CD4-positive, alpha-beta memory T cell (primary cell): ENCODE results near the gene PITX1. TPM values are rescaled to one million over a fixed set of nuclear protein-coding genes. Genes with fewer than 3 reads are reported as not detected.

Experiments
- CTCF ChIA-PET: fragments of 350-600 bp; sonication (Branson Sonifier 250); formaldehyde crosslinking; loops from one replicate; lab custom pipeline; 2021; ENCODE audit warnings: inconsistent platforms; ENCODE audit not compliant: partially characterized antibody; lab: Charles Lee
- POLR2A ChIA-PET: fragments of 350-600 bp; sonication (Branson Sonifier 250); formaldehyde crosslinking; loops from one replicate; lab custom pipeline; 2021; ENCODE audit not compliant: partially characterized antibody; lab: Charles Lee
- DNase-seq, 5 donors: peaks; one replicate each; pipeline versions ENCODE4 v3.0.0 to v3.0.0-alpha.2; 2020 to 2022; ENCODE audit warnings: mixed read lengths in 1 of 5
- H3K27ac ChIP-seq: one replicate; pipeline ENCODE4 v1.7.0; 2013; ENCODE audit warnings: low read depth, low read length
- H3K27me3 ChIP-seq: 2 replicates; pipeline ENCODE4 v1.7.0; 2013; ENCODE audit warnings: mild to moderate bottlenecking, low read length, moderate library complexity; ENCODE audit not compliant: insufficient read depth
- H3K36me3 ChIP-seq: 2 replicates; pipeline ENCODE4 v1.7.0; 2013; ENCODE audit warnings: mild to moderate bottlenecking, low read length, moderate library complexity; ENCODE audit not compliant: insufficient read depth
- H3K4me1 ChIP-seq: 2 replicates; pipeline ENCODE4 v1.7.0; 2013; ENCODE audit warnings: mild to moderate bottlenecking, low read length, moderate library complexity; ENCODE audit not compliant: insufficient read depth
- H3K4me3 ChIP-seq, 2 donors: one replicate each; pipeline ENCODE4 v1.7.0; 2013; ENCODE audit warnings: low read length in 2 of 2, mild to moderate bottlenecking in 1 of 2
- H3K9me3 ChIP-seq, 2 donors: one replicate each; pipeline ENCODE4 v1.7.0; 2013; ENCODE audit warnings: low read length in 2 of 2, control low read depth in 1 of 2; ENCODE audit not compliant: control insufficient read depth in 1 of 2
- H3K27ac Mint-ChIP-seq, 7 donors: one replicate each; pipeline ENCODE4 v1.8.0; 2020 to 2021; ENCODE audit warnings: mixed read lengths in 7 of 7, mild to moderate bottlenecking in 6 of 7, inconsistent platforms in 3 of 7, moderate library complexity in 3 of 7
- H3K27me3 Mint-ChIP-seq, 2 donors: one replicate each; pipeline ENCODE4 v1.8.0; 2020 to 2021; ENCODE audit warnings: mixed read lengths in 2 of 2
- H3K36me3 Mint-ChIP-seq, 2 donors: one replicate each; pipeline ENCODE4 v1.8.0; 2020 to 2021; ENCODE audit warnings: mixed read lengths in 2 of 2, inconsistent platforms in 1 of 2, mild to moderate bottlenecking in 1 of 2
- H3K4me1 Mint-ChIP-seq, 4 donors: one replicate each; pipeline ENCODE4 v1.8.0; 2020 to 2021; ENCODE audit warnings: mixed read lengths in 4 of 4, mild to moderate bottlenecking in 1 of 4
- H3K4me3 Mint-ChIP-seq, 8 donors: one replicate each; pipeline ENCODE4 v1.8.0; 2020 to 2021; ENCODE audit warnings: mixed read lengths in 8 of 8, mild to moderate bottlenecking in 7 of 8, moderate library complexity in 6 of 8, inconsistent platforms in 3 of 8
- H3K9me3 Mint-ChIP-seq, 8 donors: one replicate each; pipeline ENCODE4 v1.8.0; 2020 to 2021; ENCODE audit warnings: mixed read lengths in 8 of 8, mild to moderate bottlenecking in 5 of 8, inconsistent platforms in 3 of 8, moderate library complexity in 1 of 8
- intact Hi-C: fragments of 100-400 bp; cut with micrococcal nuclease; formaldehyde crosslinking; loops from one replicate; pipeline ENCODE4 v1.15.1; 2023
- polyA plus RNA-seq, 2 donors: library from polyadenylated mRNA; unstranded; fragments of 300-500 nt; fragmentation: Illumina TruSeq; gene quantifications; one replicate each; pipeline ENCODE4 v1.2.3, GENCODE V29; 2021
- total RNA-seq, 2 experiments: library from RNA; stranded (reverse); gene quantifications; one replicate each; pipeline ENCODE4 v1.2.3, GENCODE V29; 2021

Gene PITX1
- total and polyA plus RNA-seq, 4 experiments from 2014 or later = not detected

- Histone ChIP-seq H3K4me1 (no peaks in the 10 kb centered on the region), H3K9me3 (no peaks in the 10 kb centered on the region), H3K4me3 (no peak overlapping the region), H3K36me3 (no peaks in the 10 kb centered on the region), H3K27ac (no peak overlapping the region), H3K27me3 (no peaks in the 10 kb centered on the region)
- Mint-ChIP-seq H3K4me1 (no peaks in the 10 kb centered on the region), H3K27me3 (peaks cover 12 to 22% of the 10 kb centered on the region in 2 donors), H3K9me3 (no peaks in the 10 kb centered on the region), H3K36me3 (no peaks in the 10 kb centered on the region), H3K4me3 (no peak overlapping the region), H3K27ac (no peak overlapping the region)
- ChIA-PET CTCF (no interaction called here), POLR2A (no interaction called here)
- intact Hi-C loops = no loop called here
- no peak for DNase-seq
These were observed 26.0 kb upstream of the PITX1 start for GRCh38 chr5:135060021-135060420.

GRCh38 chr5:135059000-135059923 is 25.2 kb upstream of the PITX1 start:
- H3K36me3 ChIP-seq = no peaks in the 10 kb centered on the region
- peaks cover 12 to 23% of the 10 kb centered on the region in 2 donors for H3K27me3 Mint-ChIP-seq
- intact Hi-C loops = no loop called here
- H3K4me1 Mint-ChIP-seq = no peaks in the 10 kb centered on the region
- H3K27ac Mint-ChIP-seq = no peak overlapping the region
- DNase-seq = no peak
- ChIA-PET CTCF (no interaction called here), POLR2A (no interaction called here)
- no peak overlapping the region for H3K27ac ChIP-seq
- H3K9me3 Mint-ChIP-seq = no peaks in the 10 kb centered on the region
- no peaks in the 10 kb centered on the region for H3K9me3 ChIP-seq
- no peak overlapping the region for H3K4me3 ChIP-seq
- no peaks in the 10 kb centered on the region for H3K27me3 ChIP-seq
- H3K4me1 ChIP-seq = no peaks in the 10 kb centered on the region
- H3K36me3 Mint-ChIP-seq = no peaks in the 10 kb centered on the region
- no peak overlapping the region for H3K4me3 Mint-ChIP-seq

GRCh38 chr5:135058331-135058732 is 24.3 kb upstream of the PITX1 start:
- intact Hi-C loops = no loop called here
- Histone ChIP-seq H3K4me3 (no peak overlapping the region), H3K4me1 (no peaks in the 10 kb centered on the region), H3K36me3 (no peaks in the 10 kb centered on the region), H3K27me3 (no peaks in the 10 kb centered on the region), H3K27ac (no peak overlapping the region), H3K9me3 (no peaks in the 10 kb centered on the region)
- Mint-ChIP-seq H3K4me3 (no peak overlapping the region), H3K36me3 (no peaks in the 10 kb centered on the region), H3K27me3 (peaks cover 17 to 27% of the 10 kb centered on the region in 2 donors), H3K27ac (no peak overlapping the region), H3K4me1 (peaks cover 0 to 2% (median 0%) of the 10 kb centered on the region in 4 donors), H3K9me3 (no peaks in the 10 kb centered on the region)
- DNase-seq = no peak
- CTCF ChIA-PET = no interaction called here
- POLR2A ChIA-PET = no interaction called here

GRCh38 chr5:135057233-135057632 is 23.2 kb upstream of the PITX1 start:
- POLR2A ChIA-PET = no interaction called here
- no peak overlapping the region for H3K27ac Mint-ChIP-seq
- DNase-seq = no peak
- CTCF ChIA-PET = no interaction called here
- H3K9me3 Mint-ChIP-seq = no peaks in the 10 kb centered on the region
- Histone ChIP-seq H3K9me3 (no peaks in the 10 kb centered on the region), H3K27ac (no peak overlapping the region), H3K4me1 (no peaks in the 10 kb centered on the region), H3K36me3 (no peaks in the 10 kb centered on the region), H3K4me3 (no peak overlapping the region), H3K27me3 (no peaks in the 10 kb centered on the region)
- intact Hi-C loops = no loop called here
- H3K4me1 Mint-ChIP-seq = peaks cover 0 to 2% (median 0%) of the 10 kb centered on the region in 4 donors
- no peak overlapping the region for H3K4me3 Mint-ChIP-seq
- H3K27me3 Mint-ChIP-seq = peaks cover 23 to 29% of the 10 kb centered on the region in 2 donors
- no peaks in the 10 kb centered on the region for H3K36me3 Mint-ChIP-seq

GRCh38 chr5:135056316-135057030 is 22.4 kb upstream of the PITX1 start:
- Histone ChIP-seq H3K4me1 (no peaks in the 10 kb centered on the region), H3K27ac (no peak overlapping the region), H3K36me3 (no peaks in the 10 kb centered on the region), H3K4me3 (no peak overlapping the region), H3K9me3 (no peaks in the 10 kb centered on the region), H3K27me3 (no peaks in the 10 kb centered on the region)
- no peak overlapping the region for H3K27ac Mint-ChIP-seq
- no peaks in the 10 kb centered on the region for H3K9me3 Mint-ChIP-seq
- CTCF ChIA-PET = no interaction called here
- DNase-seq = no peak
- intact Hi-C loops = no loop called here
- no peak overlapping the region for H3K4me3 Mint-ChIP-seq
- H3K27me3 Mint-ChIP-seq = peaks cover 30 to 36% of the 10 kb centered on the region in 2 donors
- no peaks in the 10 kb centered on the region for H3K36me3 Mint-ChIP-seq
- peaks cover 0 to 2% (median 0%) of the 10 kb centered on the region in 4 donors for H3K4me1 Mint-ChIP-seq
- POLR2A ChIA-PET = no interaction called here

GRCh38 chr5:135055396-135055795 is 21.4 kb upstream of the PITX1 start:
- ChIA-PET POLR2A (no interaction called here), CTCF (no interaction called here)
- no peaks in the 10 kb centered on the region for H3K36me3 Mint-ChIP-seq
- no peak overlapping the region for H3K4me3 Mint-ChIP-seq
- no peak overlapping the region for H3K4me3 ChIP-seq
- H3K27ac Mint-ChIP-seq = no peak overlapping the region
- no peaks in the 10 kb centered on the region for H3K36me3 ChIP-seq
- DNase-seq = no peak
- peaks cover 36 to 39% of the 10 kb centered on the region in 2 donors for H3K27me3 Mint-ChIP-seq
- no peaks in the 10 kb centered on the region for H3K9me3 Mint-ChIP-seq
- H3K4me1 ChIP-seq = no peaks in the 10 kb centered on the region
- no peak overlapping the region for H3K27ac ChIP-seq
- intact Hi-C loops = no loop called here
- H3K9me3 ChIP-seq = no peaks in the 10 kb centered on the region
- H3K27me3 ChIP-seq = peaks cover 3% of the 10 kb centered on the region
- peaks cover 0 to 5% (median 1%) of the 10 kb centered on the region in 4 donors for H3K4me1 Mint-ChIP-seq

- ChIA-PET CTCF (no interaction called here), POLR2A (no interaction called here)
- no peak for DNase-seq
- no peak overlapping the region for H3K27ac Mint-ChIP-seq
- Histone ChIP-seq H3K4me3 (no peak overlapping the region), H3K36me3 (no peaks in the 10 kb centered on the region), H3K27ac (no peak overlapping the region), H3K4me1 (no peaks in the 10 kb centered on the region), H3K9me3 (no peaks in the 10 kb centered on the region), H3K27me3 (peaks cover 3% of the 10 kb centered on the region)
- H3K9me3 Mint-ChIP-seq = no peaks in the 10 kb centered on the region
- H3K4me1 Mint-ChIP-seq = peaks cover 0 to 5% (median 2%) of the 10 kb centered on the region in 4 donors
- peaks cover 37 to 39% of the 10 kb centered on the region in 2 donors for H3K27me3 Mint-ChIP-seq
- H3K4me3 Mint-ChIP-seq = no peak overlapping the region
- intact Hi-C loops = no loop called here
- H3K36me3 Mint-ChIP-seq = no peaks in the 10 kb centered on the region
These were observed 20.5 kb upstream of the PITX1 start for GRCh38 chr5:135054546-135054945.
